ENCODE results near the gene PTPN18. TPM values are rescaled to one million over a fixed set of nuclear protein-coding genes. Genes with fewer than 3 reads are reported as not detected.

PTPN18 gene
- total RNA-seq, 1 donor from 2014 or later = 26.0 TPM

DNA sequence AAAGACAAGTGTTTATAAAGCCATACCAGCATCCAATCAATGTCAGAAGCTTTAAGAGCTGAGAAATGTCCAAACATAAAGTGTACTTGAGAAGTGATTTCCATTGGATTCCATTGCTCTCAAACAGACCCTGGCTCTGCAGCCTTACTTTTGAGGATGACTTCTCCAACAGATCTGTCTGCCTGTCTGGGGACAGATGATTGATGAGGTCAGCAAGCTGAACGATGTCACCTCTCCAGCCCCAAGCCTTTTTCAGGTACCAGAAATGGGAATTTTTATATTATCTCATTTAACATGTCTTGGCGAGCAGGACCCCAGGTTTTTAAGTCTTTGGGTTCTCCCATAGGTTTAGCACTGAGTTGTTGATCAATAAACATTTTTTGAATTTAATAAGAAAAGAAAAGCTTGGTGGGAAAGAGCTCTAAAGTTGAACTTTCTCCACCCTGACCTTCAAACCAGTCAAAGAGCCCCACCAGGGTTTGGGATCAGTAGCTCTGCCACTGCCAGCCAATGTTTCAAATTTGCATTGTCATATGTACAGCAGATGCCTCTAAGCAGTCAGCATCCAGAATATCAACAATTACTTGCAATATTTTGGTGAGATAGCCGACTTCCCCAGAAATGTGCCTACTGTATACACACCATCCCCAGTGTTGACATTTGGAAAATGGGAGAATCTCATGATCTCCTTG, 22.5 kb downstream of the PTPN18 start:
- intact Hi-C loops (cut with DNase I) = no loop called here
- no peak overlapping the region for H3K27ac ChIP-seq
- H3K27me3 ChIP-seq = no peaks in the 10 kb centered on the region
- TF ChIP-seq POLR2AphosphoS5 (IDR thresholded peaks at IDR 0.05; ENCODE audit: insufficient read depth in 1 of 2, low read depth in 1 of 2) (no peak), POLR2A (IDR thresholded peaks at IDR 0.05) (no peak)
- TF ChIP-seq, protein P1, sequence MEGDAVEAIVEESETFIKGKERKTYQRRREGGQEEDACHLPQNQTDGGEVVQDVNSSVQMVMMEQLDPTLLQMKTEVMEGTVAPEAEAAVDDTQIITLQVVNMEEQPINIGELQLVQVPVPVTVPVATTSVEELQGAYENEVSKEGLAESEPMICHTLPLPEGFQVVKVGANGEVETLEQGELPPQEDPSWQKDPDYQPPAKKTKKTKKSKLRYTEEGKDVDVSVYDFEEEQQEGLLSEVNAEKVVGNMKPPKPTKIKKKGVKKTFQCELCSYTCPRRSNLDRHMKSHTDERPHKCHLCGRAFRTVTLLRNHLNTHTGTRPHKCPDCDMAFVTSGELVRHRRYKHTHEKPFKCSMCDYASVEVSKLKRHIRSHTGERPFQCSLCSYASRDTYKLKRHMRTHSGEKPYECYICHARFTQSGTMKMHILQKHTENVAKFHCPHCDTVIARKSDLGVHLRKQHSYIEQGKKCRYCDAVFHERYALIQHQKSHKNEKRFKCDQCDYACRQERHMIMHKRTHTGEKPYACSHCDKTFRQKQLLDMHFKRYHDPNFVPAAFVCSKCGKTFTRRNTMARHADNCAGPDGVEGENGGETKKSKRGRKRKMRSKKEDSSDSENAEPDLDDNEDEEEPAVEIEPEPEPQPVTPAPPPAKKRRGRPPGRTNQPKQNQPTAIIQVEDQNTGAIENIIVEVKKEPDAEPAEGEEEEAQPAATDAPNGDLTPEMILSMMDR (IDR thresholded peaks at IDR 0.05) = no peak
- no peaks in the 10 kb centered on the region for H3K36me3 ChIP-seq
- H3K4me3 ChIP-seq = no peak overlapping the region
- DNase-seq (ENCODE audit: extremely low spot score in 2 of 2) = no peak
- H3K9me3 ChIP-seq = no peaks in the 10 kb centered on the region
- peaks cover 24% of the 10 kb centered on the region for H3K4me1 ChIP-seq

DNA sequence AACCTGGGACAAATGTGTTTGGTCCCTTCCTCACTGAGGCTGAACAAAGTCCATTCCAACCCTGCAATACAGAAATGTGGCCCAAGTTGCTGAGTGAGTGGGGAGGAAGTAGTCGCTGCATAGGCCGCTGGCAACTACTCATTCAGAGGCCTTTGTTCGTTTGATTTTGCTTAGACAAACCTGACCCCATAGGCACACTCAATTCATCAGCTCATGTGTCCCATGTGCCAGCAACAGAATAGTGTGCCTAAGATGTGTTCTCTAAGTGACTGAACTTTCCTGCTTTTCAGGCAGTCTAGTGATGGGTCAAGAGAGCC, 23.0 kb downstream of the PTPN18 start:
- H3K36me3 ChIP-seq = no peaks in the 10 kb centered on the region
- no peak for DNase-seq (ENCODE audit: extremely low spot score in 2 of 2)
- no peaks in the 10 kb centered on the region for H3K27me3 ChIP-seq
- peaks cover 19% of the 10 kb centered on the region for H3K4me1 ChIP-seq
- TF ChIP-seq POLR2AphosphoS5 (IDR thresholded peaks at IDR 0.05; ENCODE audit: insufficient read depth in 1 of 2, low read depth in 1 of 2) = no peak
- TF ChIP-seq, protein P1 (IDR thresholded peaks at IDR 0.05) = no peak
- no peak for TF ChIP-seq POLR2A (IDR thresholded peaks at IDR 0.05)
- no peaks in the 10 kb centered on the region for H3K9me3 ChIP-seq
- intact Hi-C loops (cut with DNase I) = no loop called here
- no peak overlapping the region for H3K4me3 ChIP-seq
- no peak overlapping the region for H3K27ac ChIP-seq

DNA sequence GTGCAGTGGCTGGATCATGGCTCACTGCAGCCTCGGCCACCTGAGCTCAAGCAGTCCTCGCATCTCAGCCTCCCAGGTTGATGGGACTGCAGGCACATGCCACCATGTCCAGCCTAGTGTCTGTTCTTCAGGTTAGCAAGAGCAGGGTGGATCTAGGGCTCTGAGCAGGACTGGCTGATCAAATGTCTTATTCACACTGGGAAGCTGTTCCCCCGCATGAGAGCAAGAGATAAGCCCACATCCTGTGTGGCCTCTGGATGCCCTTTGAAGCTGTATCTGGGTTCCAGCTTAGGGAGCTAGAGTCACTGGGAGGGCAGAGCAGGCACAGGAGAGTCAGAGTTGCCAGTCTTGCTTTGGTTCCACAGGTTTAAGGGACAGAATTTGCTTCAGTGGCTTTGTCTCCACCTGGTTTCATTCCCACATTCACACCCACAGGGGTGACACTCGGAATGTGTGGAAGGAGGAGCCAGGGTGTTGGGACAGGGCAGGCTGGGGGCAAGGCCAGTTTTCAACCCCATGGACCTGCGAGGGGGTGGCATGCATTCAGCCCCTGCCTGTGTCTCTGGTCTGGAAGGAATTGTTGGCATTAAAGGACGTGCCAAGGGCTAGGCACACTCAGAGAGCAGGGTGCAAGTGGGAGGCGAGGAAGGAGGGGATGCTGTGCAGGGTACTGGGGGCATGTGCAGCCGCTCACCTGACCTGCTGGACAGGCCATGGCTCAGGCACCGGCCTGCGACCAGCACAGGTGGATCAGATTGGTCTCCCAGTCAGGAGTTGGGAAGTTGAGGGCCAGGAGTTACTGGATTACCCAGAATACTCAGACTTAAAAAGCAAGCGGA, 24.5 kb downstream of the PTPN18 start:
- Histone ChIP-seq H3K27ac (no peak overlapping the region), H3K4me1 (peaks cover 4% of the 10 kb centered on the region), H3K36me3 (no peaks in the 10 kb centered on the region), H3K9me3 (no peaks in the 10 kb centered on the region), H3K27me3 (no peaks in the 10 kb centered on the region), H3K4me3 (no peak overlapping the region)
- intact Hi-C loops (cut with DNase I) = no loop called here
- no peak for DNase-seq (ENCODE audit: extremely low spot score in 2 of 2)
- TF ChIP-seq, protein P1 (IDR thresholded peaks at IDR 0.05) = no peak
- TF ChIP-seq POLR2AphosphoS5 (IDR thresholded peaks at IDR 0.05; ENCODE audit: insufficient read depth in 1 of 2, low read depth in 1 of 2) (no peak), POLR2A (IDR thresholded peaks at IDR 0.05) (no peak)

DNA sequence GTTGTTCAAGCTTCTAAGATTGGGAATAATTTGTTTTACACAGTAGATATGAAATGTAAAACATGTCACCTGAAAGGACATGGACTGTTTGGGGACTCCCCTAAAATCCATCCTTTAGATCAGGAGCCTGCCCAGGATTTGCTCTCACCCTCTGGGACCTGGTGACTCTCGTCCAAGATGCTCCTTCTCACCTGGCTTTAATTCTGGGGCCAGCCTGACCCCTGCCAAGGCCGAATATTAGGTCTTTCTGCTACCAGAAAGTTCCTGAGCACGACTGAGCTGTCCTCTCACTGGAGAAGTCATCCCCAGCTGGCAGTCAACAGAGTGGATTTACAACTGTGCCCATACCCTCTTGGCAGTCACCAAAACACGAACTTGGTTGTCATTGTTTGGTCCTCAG, 25.3 kb downstream of the PTPN18 start:
- DNase-seq (ENCODE audit: extremely low spot score in 2 of 2) = no peak
- TF ChIP-seq POLR2A (IDR thresholded peaks at IDR 0.05) (no peak), POLR2AphosphoS5 (IDR thresholded peaks at IDR 0.05; ENCODE audit: insufficient read depth in 1 of 2, low read depth in 1 of 2) (no peak)
- TF ChIP-seq, protein P1 (IDR thresholded peaks at IDR 0.05) = no peak
- intact Hi-C loops (cut with DNase I) = no loop called here
- no peaks in the 10 kb centered on the region for H3K36me3 ChIP-seq
- H3K27ac ChIP-seq = no peak overlapping the region
- no peaks in the 10 kb centered on the region for H3K9me3 ChIP-seq
- H3K4me1 ChIP-seq = peaks cover 3% of the 10 kb centered on the region
- no peaks in the 10 kb centered on the region for H3K27me3 ChIP-seq
- H3K4me3 ChIP-seq = no peak overlapping the region

DNA sequence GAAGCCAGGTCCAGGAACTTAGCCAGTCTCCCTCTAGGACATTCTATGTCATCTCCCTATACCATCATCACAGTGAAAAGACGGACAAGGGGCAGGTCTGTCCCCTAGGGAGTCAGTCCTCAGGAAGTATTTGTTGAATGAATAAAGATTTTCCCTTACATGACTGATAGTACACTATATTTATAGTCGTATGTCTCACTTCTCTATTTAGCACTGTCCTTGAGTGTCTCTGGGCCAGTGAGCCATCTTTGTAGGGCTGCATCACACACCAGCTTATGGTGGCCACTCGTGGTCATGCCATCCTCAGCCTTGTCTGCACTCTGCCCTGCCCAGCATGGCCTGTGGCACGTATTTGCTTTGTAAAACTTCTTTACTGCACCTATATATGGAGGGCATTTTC, 25.8 kb downstream of the PTPN18 start:
- TF ChIP-seq, protein P1 (IDR thresholded peaks at IDR 0.05) = no peak
- TF ChIP-seq POLR2AphosphoS5 (IDR thresholded peaks at IDR 0.05; ENCODE audit: insufficient read depth in 1 of 2, low read depth in 1 of 2) = no peak
- TF ChIP-seq POLR2A (IDR thresholded peaks at IDR 0.05) = no peak
- intact Hi-C loops (cut with DNase I) = no loop called here
- H3K27ac ChIP-seq = no peak overlapping the region

More for the DNA sequence above, 25.8 kb downstream of the PTPN18 start:
- no peak for DNase-seq (ENCODE audit: extremely low spot score in 2 of 2)
- Histone ChIP-seq H3K4me1 (peaks cover 8% of the 10 kb centered on the region), H3K27me3 (no peaks in the 10 kb centered on the region), H3K9me3 (no peaks in the 10 kb centered on the region), H3K4me3 (no peak overlapping the region), H3K36me3 (no peaks in the 10 kb centered on the region)

Measured in vagina (tissue), 2 donors.